Measurements from ENCODE around the gene BEAN1.

DNA sequence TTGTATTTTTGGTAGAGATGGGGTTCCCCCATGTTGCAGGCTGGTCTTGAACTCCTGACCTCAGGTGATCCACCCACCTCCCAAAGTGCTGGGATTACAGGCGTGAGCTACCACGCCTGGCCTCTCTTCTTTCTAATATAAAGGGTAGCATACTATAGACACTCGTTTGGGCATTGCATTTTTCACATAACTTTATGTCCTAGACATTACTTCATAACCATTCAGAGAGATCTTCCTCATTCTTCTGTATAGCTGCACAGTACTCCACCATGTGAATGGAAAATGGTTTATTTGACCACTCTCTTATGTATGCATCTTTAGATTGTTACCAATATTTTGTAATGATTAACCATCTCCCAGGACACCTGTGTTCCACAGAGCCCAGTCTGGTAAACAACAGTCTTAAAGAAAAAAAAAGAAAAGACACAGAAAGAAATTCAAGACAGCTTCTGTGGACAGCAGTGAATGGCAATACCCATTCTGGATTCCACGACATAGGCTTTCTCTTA is 80.7 kb downstream of the BEAN1 start:
- TF ChIP-seq GATA2 (IDR thresholded peaks at IDR 0.05; ENCODE audit: low read depth, low read length) (no peak), GATA3 (IDR thresholded peaks at IDR 0.05; ENCODE audit: low read depth, low read length) (no peak)

Measured in SH-SY5Y (cell line).